ENCODE measurements around the gene CFAP99. TPM values are rescaled to one million over a fixed set of nuclear protein-coding genes. Genes with fewer than 3 reads are reported as not detected.

The CFAP99 gene
- total RNA-seq, 1 experiment from 2014 or later, result 0.96 TPM

DNA sequence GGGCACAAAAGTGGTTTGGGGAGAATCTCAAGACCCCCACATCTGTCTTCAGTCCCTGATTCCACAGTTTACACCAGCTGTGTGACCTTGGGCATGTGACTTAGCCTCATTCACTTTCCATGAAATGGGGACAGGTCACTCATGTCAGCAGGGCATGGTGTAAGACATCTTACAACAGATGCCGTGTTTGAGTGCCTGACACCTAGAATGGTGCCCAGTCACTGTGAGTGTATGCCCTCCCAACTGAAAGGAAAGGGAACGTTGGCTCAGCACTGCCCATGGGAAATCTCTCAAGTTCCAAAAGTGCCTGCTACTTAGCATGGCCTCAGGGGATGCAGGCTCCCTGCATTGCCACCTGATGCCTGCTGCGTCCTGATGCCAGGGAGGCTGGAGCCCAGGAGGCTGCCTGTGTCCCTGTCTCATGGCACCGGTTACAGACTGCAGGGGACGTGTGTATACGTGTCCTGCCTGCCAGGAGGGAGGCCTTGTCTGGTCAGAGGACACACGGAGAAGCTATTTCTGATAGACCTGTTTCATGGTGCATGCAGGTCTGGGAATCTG, 82.4 kb downstream of the CFAP99 start:
- no peak for DNase-seq (ENCODE audit: low read depth)

DNA sequence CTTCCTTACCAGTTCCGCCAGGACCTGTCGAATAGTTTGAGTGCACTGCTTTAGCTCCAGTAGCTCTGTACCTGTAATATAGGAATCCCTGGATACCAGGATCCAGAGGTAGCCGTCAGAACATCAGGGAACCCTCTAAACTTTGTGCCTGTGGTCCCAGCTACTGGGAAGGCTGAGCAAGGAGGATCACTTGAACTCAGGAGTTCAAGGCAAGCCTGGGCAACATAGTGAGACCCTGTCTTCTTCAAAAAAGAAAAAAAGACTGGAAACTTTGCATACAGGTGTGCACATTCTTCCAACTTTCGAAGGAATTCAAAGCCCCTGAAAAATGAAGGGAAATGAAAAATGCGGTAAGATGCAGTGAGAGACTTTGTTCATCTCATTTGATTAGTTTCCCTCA, 85.1 kb downstream of the CFAP99 start:
- DNase-seq (ENCODE audit: low read depth), result no peak

DNA sequence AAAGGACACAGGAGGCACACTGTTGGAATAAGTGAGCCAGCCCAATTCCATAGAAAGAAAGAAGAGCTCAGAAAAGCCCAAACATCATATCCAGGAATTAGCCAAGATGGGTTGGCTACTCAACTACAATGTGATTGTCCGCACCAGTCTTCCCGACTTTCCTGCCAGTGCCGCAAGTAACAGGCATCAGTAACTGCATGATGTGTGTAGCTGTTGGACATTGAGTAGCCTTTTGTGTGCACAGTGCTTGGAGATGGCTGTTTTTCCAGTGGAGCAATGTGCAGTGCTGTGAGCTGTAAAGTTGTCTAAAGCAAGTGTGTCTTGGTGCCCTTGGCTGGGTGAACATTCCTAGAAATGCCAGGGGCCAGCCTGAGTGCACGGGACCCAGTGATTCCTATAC, 88.5 kb downstream of the CFAP99 start:
- no peak for DNase-seq (ENCODE audit: low read depth)

DNA sequence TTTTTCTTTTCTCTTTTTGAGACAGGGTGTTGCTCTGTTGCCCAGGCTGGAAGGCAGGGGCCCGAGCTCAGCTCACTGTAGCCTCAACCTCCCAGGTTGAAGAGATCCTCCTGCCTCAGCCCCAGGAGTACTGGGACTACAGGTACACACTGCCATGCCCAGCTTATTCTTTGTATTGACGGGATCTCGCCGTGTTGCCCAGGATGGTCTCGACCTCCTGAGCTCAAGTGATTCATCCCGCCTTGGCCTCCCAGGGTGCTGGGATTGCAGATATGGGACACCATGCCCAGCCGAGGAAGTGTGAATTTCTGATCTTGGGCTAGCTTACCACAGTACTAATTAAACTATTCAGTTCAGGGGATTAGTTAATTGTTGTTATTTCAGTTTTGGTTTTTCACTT, 89.1 kb downstream of the CFAP99 start:
- DNase-seq (ENCODE audit: low read depth), result no peak

DNA sequence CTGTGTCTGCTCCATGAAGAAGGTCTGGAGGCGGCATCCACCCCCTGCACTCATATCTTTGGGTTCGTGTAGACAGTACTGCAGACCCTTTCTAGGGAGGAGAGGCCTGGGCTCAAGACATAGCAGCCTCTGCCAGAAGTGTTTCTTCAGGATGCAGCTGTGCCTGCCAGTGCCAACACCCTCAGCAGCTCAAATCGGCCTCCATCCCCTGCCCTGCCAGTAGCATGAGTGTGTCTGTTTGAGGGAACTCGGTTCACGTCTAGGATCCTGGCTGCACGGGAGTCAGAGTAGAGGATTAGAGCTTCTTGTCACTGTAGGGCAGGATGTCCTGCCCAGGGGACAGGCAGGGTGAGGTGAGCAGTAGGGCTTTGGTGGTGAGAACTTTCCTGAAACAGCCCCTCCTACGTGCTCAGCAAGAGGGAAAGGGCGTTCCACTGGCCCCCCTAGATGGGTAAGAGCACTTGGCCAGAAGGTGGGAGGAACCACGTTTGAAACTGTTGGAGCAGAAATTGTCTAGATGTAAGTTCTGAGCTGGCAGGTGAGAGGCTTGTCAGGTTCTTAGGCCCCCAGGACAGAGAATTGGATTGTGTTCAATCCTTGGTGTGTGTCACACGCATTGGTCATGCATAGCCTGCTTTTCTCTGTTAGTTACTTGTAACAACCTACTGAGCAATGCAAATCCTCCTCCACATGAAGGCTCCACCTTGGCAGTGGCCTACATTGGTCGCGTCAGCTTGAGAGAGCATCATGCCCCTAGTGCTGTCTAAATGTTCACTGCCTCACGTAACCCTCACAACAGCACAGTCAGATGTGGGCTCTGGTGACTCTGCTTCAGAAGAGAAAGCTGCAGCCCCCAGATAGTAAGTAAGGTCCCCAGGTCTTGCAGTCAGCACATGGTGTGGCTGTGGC, 91.8 kb downstream of the CFAP99 start:
- no peak for DNase-seq (ENCODE audit: low read depth)

DNA sequence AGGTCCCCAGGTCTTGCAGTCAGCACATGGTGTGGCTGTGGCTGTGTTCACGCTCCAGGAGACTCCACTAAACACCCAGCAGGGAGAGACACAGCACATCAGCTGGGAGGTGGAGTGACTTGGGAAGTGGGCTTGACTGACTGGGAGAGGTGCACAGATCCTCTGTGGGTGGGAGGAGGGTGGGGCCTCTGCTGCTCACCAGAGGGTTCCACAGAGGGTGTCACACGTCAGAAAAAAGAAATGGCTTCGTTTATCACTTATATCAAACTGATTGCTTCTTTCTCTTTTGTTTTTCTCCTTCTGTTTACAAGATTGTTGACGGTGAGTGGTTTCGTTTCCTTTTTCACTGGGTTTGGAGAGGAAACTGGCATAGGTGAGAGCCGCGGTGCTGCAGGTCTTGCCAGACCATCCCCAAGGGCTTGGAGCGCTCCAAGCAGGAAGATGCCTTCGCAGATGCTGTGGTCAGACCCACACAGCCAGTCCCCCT, 92.9 kb downstream of the CFAP99 start:
- no peak for DNase-seq (ENCODE audit: low read depth)

Other genes with a start within 250 kb of the CFAP99 start
- gene HAUS3, start 176.8 kb upstream of the CFAP99 start, total RNA-seq (2014; rRNA removed; shearing (Covaris generic)), result 12.1 and 12.2 TPM in 2 replicates
- gene POLN, start 176.8 kb upstream of the CFAP99 start, total RNA-seq (2014; rRNA removed; shearing (Covaris generic)), result 0.24 and 0.59 TPM in 2 replicates
- 16.2 and 17.2 TPM in 2 replicates for gene MXD4, start 156.8 kb upstream of the CFAP99 start, total RNA-seq (2014; rRNA removed; shearing (Covaris generic))
- gene ZFYVE28, start 310 bp upstream of the CFAP99 start, total RNA-seq (2014; rRNA removed; shearing (Covaris generic)), result 4.2 and 8.0 TPM in 2 replicates
- gene RNF4, start 50.2 kb downstream of the CFAP99 start, total RNA-seq (2014; rRNA removed; shearing (Covaris generic)), result 42.4 and 58.2 TPM in 2 replicates
- gene FAM193A, start 117.7 kb downstream of the CFAP99 start, total RNA-seq (2014; rRNA removed; shearing (Covaris generic)), result 7.1 and 7.7 TPM in 2 replicates

Measured in RPMI7951 (cell line).